IMR-90 (cell line): ENCODE data around the gene CWC27. TPM values are rescaled to one million over a fixed set of nuclear protein-coding genes. Genes with fewer than 3 reads are reported as not detected.

Experiments
- ATAC-seq: fragments of 200-7000 bp; cut with Tn5 transposase; 2 replicates; pipeline ENCODE4 v1.9.1; 2020; ENCODE audit warnings: low read depth, mild to moderate bottlenecking, moderate library complexity
- BruUV-seq: library from RNA; stranded (reverse); fragments of 400-500 nt; replicated peaks from 2 replicates; lab custom pipeline; 2021; lab: Mats Ljungman, UMichigan
- CTCF ChIA-PET: fragments of 300-600 bp; formaldehyde crosslinking; extraction: SDS; loops from one replicate; lab custom pipeline; 2021; ENCODE audit warnings: antibody characterized with exemption; lab: Yijun Ruan, JAX
- POLR2A ChIA-PET: fragments of 300-600 bp; sonication (Branson Sonifier 250); formaldehyde crosslinking; loops from one replicate; lab custom pipeline; 2022; ENCODE audit warnings: antibody characterized with exemption; ENCODE audit not compliant: unreplicated experiment; lab: Charles Lee
- DNase-seq: peaks from one replicate; pipeline ENCODE4 v3.0.0; 2013
- H2AFZ ChIP-seq: replicated peaks from 2 replicates; pipeline ENCODE3; 2013; ENCODE audit warnings: low read length, mild to moderate bottlenecking; ENCODE audit not compliant: poor library complexity
- H2AK5ac ChIP-seq: 2 replicates; pipeline ENCODE4 v1.6.1; 2013; ENCODE audit warnings: low read depth, low read length, inconsistent platforms
- H2AK9ac ChIP-seq: replicated peaks from 2 replicates; pipeline ENCODE3; 2013; ENCODE audit warnings: mild to moderate bottlenecking, low read depth, low read length, moderate library complexity; ENCODE audit not compliant: poor library complexity
- H2BK120ac ChIP-seq: 2 replicates; pipeline ENCODE4 v1.6.1; 2013; ENCODE audit warnings: low read depth, low read length, inconsistent platforms
- H2BK15ac ChIP-seq: 3 replicates; pipeline ENCODE4 v1.6.1; 2013; ENCODE audit warnings: low read depth, low read length, inconsistent platforms
- H2BK20ac ChIP-seq: 2 replicates; pipeline ENCODE4 v1.6.1; 2013; ENCODE audit warnings: low read depth, mild to moderate bottlenecking, inconsistent platforms, low read length, moderate library complexity
- H2BK5ac ChIP-seq: 2 replicates; pipeline ENCODE4 v1.6.1; 2013; ENCODE audit warnings: mild to moderate bottlenecking, low read depth, low read length, inconsistent platforms; ENCODE audit not compliant: poor library complexity, severe bottlenecking
- H3K14ac ChIP-seq: replicated peaks from 2 replicates; pipeline ENCODE4 v1.6.1; 2013; ENCODE audit warnings: low read depth, low read length, inconsistent platforms
- H3K18ac ChIP-seq: 2 replicates; pipeline ENCODE4 v1.6.1; 2013; ENCODE audit warnings: low read depth, low read length, control low read depth
- H3K23ac ChIP-seq: 2 replicates; pipeline ENCODE4 v1.6.1; 2013; ENCODE audit warnings: low read depth, low read length, inconsistent platforms
- H3K27ac ChIP-seq: 2 replicates; pipeline ENCODE4 v1.5.1; 2013; ENCODE audit warnings: mild to moderate bottlenecking, control low read depth, low read length; ENCODE audit not compliant: insufficient read depth
- H3K27me3 ChIP-seq: 2 replicates; pipeline ENCODE4 v1.6.1; 2013; ENCODE audit warnings: low read length; ENCODE audit not compliant: control insufficient read depth, insufficient read depth
- H3K36me3 ChIP-seq: 2 replicates; pipeline ENCODE4 v1.6.1; 2013; ENCODE audit warnings: low read length, mixed read lengths; ENCODE audit not compliant: control insufficient read depth, insufficient read depth
- H3K4ac ChIP-seq: 2 replicates; pipeline ENCODE4 v1.6.1; 2013; ENCODE audit warnings: low read depth, low read length, inconsistent platforms
- H3K4me1 ChIP-seq: 2 replicates; pipeline ENCODE4 v1.6.1; 2013; ENCODE audit warnings: low read length, mixed read lengths; ENCODE audit not compliant: control insufficient read depth, insufficient read depth
- H3K4me2 ChIP-seq: 2 replicates; pipeline ENCODE4 v1.6.1; 2013; ENCODE audit warnings: low read depth, mild to moderate bottlenecking, control low read depth, low read length, moderate library complexity
- H3K4me3 ChIP-seq: 2 replicates; pipeline ENCODE4 v1.5.1; 2013; ENCODE audit warnings: low read depth, mild to moderate bottlenecking, control low read depth, low read length, moderate library complexity; ENCODE audit not compliant: insufficient read depth
- H3K56ac ChIP-seq: 2 replicates; pipeline ENCODE4 v1.6.1; 2013; ENCODE audit warnings: low read length, inconsistent platforms; ENCODE audit not compliant: insufficient read depth; ENCODE audit errors: extremely low read depth
- H3K79me1 ChIP-seq, 2 experiments: 2 replicates each; pipeline ENCODE4 v1.6.1; 2013; ENCODE audit warnings: low read length in 2 of 2, inconsistent platforms in 1 of 2, low read depth in 1 of 2
- H3K9ac ChIP-seq: 2 replicates; pipeline ENCODE4 v1.6.1; 2013; ENCODE audit warnings: low read depth, low read length, control low read depth
- H3K9me1 ChIP-seq: 2 replicates; pipeline ENCODE4 v1.6.1; 2013; ENCODE audit warnings: low read length, inconsistent platforms; ENCODE audit not compliant: insufficient read depth
- H3K9me3 ChIP-seq: 2 replicates; pipeline ENCODE4 v1.6.1; 2013; ENCODE audit warnings: low read length; ENCODE audit not compliant: control insufficient read depth, insufficient read depth
- H4K20me1 ChIP-seq: 2 replicates; pipeline ENCODE4 v1.6.1; 2013; ENCODE audit warnings: low read length, inconsistent platforms; ENCODE audit not compliant: insufficient read depth
- H4K5ac ChIP-seq: 2 replicates; pipeline ENCODE4 v1.6.1; 2013; ENCODE audit warnings: mild to moderate bottlenecking, low read depth, low read length, control low read depth
- H4K8ac ChIP-seq, 2 experiments: 2 replicates each; pipeline ENCODE4 v1.6.1; 2013; ENCODE audit warnings: low read depth in 2 of 2, low read length in 2 of 2, control low read depth in 1 of 2, inconsistent platforms in 1 of 2
- H4K91ac ChIP-seq: 2 replicates; pipeline ENCODE4 v1.6.1; 2013; ENCODE audit warnings: low read depth, low read length, inconsistent platforms; ENCODE audit not compliant: insufficient read depth
- MXI1 ChIP-seq: IDR thresholded peaks from 2 replicates; pipeline ENCODE4 v1.6.1; 2012; ENCODE audit warnings: low read depth, mild to moderate bottlenecking, low read length, moderate library complexity, borderline replicate concordance
- RAD21 ChIP-seq: IDR thresholded peaks from 2 replicates; pipeline ENCODE4 v1.6.1; 2012; ENCODE audit warnings: low read length, improper control_type of control experiment
- WGBS, 2 experiments: methylation state at CpG; one replicate each; pipeline versions ENCODE4 v1.1.5 to v1.1.7; 2013; ENCODE audit warnings: missing lambda C conversion rate in 2 of 2; ENCODE audit not compliant: insufficient read length in 1 of 2; ENCODE audit errors: extremely low coverage in 2 of 2; 5-methylcytosine and 5-hydroxymethylcytosine counted together
- dilution Hi-C: fragments of 300-500 bp; cut with HindIII; formaldehyde crosslinking; loops from one replicate; pipeline ENCODE4 v1.14.3; 2018; ENCODE audit warnings: low sequenced_read_pairs; ENCODE audit not compliant: unreplicated experiment
- in situ Hi-C: fragments of 300-500 bp; cut with MboI; formaldehyde crosslinking; loops from 3 replicates; pipeline ENCODE4 v1.14.3; 2019; ENCODE audit warnings: low sequenced_read_pairs, inconsistent platforms, mixed read lengths
- intact Hi-C: fragments of 100-400 bp; cut with micrococcal nuclease; formaldehyde crosslinking; loops from 2 replicates; pipeline ENCODE4 v1.10.0; 2022
- polyA plus RNA-seq, 3 experiments: library from polyadenylated mRNA; depleted of rRNA; stranded (reverse); fragments of >200 nt; gene quantifications; 2 replicates each; pipeline ENCODE4 v1.2.3, GENCODE V29; 2012; ENCODE audit warnings: low replicate concordance in 1 of 3
- total RNA-seq: library from RNA; depleted of rRNA; stranded (reverse); fragments of >200 nt; gene quantifications from 2 replicates; pipeline ENCODE4 v1.2.3, GENCODE V29; 2012

The CWC27 gene
- total and polyA plus RNA-seq, 2 of the 4 experiments (the other 2 are of a cell fraction), result 13.3 to 17.1 TPM

GRCh38 chr5:65065001-65065511 is 296.3 kb downstream of the CWC27 start:
- Histone ChIP-seq H3K14ac (no peak overlapping the region), H3K27me3 (no peaks in the 10 kb centered on the region), H3K4me3 (no peak overlapping the region), H3K79me1 (peaks cover 0 to 13% of the 10 kb centered on the region in 2 experiments; a peak in 2 of 4 replicates), H3K27ac (no peak overlapping the region), H3K56ac (no peak overlapping the region), H3K9ac (no peak overlapping the region), H3K23ac (no peak overlapping the region), H2AK9ac (no peak overlapping the region), H3K18ac (no peak overlapping the region), H3K4me2 (no peak overlapping the region), H2AK5ac (no peak overlapping the region), H3K4me1 (peaks cover 11% of the 10 kb centered on the region; the same call in 1 of the 2 replicates), H4K20me1 (no peaks in the 10 kb centered on the region), H4K91ac (no peak overlapping the region), H3K9me3 (no peaks in the 10 kb centered on the region), H2BK120ac (no peak overlapping the region), H3K4ac (no peak overlapping the region), H4K5ac (no peak overlapping the region), H3K9me1 (peaks cover 18% of the 10 kb centered on the region), H2AFZ (no peak overlapping the region), H2BK5ac (no peak overlapping the region), H4K8ac (no peak overlapping the region), H3K36me3 (no peaks in the 10 kb centered on the region), H2BK15ac (no peak overlapping the region; the same call in 2 of the 3 replicates), H2BK20ac (0 out of 2 replicates have a peak overlapping the region, but pooled peaks have one; percentile 16)
- CTCF ChIA-PET, result no interaction called here
- no peak for DNase-seq
- POLR2A ChIA-PET, result no interaction called here
- intact Hi-C loops, result no loop called here
- no TSS peak for BruUV-seq
- ATAC-seq, result no peak
- TF ChIP-seq MXI1 (no peak), RAD21 (no peak)
- no CpG with 5 or more reads among the region's 2 CpGs for WGBS, 2 experiments
- in situ Hi-C loops, result no loop called here
- dilution Hi-C loops, result no loop called here
